GM12872 (cell line): ENCODE measurements around the gene BPIFB1.

Source experiments
- TF ChIP-seq, protein P1 (sequence below): IDR thresholded peaks from 3 replicates; pipeline ENCODE4 v1.5.1; 2011; ENCODE audit warnings: low read depth, mild to moderate bottlenecking, low read length, moderate library complexity; ENCODE audit not compliant: insufficient read depth

The BPIFB1 gene

DNA sequence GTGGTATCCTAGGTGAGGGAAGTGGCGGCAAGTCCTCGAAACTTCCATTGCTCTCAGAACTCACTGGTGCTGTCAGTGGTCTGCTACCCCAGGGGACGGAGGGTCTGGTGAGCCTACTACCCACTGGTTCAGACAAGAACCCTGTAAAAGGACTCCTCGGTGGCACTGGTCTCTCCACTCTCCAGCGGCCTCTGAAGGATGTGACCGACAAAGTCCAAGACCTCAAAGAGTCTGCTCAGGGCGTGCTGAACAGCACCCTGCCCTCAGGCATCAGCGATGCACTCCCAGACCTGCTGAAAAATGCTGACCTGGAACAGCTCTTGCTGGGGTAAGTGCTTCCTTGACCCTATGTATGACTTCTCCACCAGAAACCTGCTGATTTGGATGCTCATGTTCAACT, 66.5 kb downstream of the BPIFB1 start:
- TF ChIP-seq, protein P1, sequence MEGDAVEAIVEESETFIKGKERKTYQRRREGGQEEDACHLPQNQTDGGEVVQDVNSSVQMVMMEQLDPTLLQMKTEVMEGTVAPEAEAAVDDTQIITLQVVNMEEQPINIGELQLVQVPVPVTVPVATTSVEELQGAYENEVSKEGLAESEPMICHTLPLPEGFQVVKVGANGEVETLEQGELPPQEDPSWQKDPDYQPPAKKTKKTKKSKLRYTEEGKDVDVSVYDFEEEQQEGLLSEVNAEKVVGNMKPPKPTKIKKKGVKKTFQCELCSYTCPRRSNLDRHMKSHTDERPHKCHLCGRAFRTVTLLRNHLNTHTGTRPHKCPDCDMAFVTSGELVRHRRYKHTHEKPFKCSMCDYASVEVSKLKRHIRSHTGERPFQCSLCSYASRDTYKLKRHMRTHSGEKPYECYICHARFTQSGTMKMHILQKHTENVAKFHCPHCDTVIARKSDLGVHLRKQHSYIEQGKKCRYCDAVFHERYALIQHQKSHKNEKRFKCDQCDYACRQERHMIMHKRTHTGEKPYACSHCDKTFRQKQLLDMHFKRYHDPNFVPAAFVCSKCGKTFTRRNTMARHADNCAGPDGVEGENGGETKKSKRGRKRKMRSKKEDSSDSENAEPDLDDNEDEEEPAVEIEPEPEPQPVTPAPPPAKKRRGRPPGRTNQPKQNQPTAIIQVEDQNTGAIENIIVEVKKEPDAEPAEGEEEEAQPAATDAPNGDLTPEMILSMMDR: no peak

DNA sequence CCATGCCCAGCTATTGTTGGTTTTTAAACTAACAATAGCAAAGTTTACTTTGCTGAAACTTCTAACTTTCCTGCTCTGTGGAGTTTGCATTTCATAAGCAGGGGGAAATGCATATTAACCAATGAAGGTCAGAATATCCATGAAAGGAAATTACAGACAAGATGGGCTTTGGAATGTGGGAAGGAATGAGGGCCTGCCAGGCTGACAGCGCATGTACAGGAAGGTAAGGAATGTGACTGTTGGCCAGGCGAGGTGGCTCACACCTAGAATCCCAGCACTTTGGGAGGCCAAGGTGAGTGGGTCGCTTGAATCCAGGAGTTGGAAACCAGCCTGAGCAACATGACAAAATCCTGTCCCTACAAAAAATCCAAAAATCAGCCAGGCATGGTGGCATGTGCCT, 68.7 kb downstream of the BPIFB1 start:
- TF ChIP-seq, protein P1: no peak

- TF ChIP-seq, protein P1: no peak
These were observed 69.4 kb downstream of the BPIFB1 start for GRCh38 chr20:33352258-33353012.

DNA sequence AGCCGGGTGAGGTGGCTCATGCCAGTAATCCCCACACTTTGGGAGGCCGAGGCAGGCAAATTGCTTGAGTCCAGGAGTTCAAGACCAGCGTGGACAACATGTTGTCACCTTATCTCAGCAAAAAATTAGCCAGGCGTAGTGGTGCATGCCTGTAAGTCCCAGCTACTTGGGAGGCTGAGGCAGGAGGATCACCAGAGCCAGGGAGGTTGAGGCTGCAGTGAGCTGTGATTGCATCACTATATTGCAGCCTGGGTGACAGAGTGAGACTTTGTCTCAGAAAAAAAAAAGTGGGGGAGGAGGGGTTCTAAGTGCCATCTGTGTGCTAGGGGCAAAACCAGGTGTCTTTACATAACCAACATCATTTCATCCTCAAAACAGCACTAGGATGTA, 70.0 kb downstream of the BPIFB1 start:
- TF ChIP-seq, protein P1: no peak
